GM18951 (cell line): ENCODE measurements around the gene MAML2.

Experiments
- POLR2A ChIP-seq: IDR thresholded peaks from 4 replicates; pipeline ENCODE4 v1.6.1; 2011; ENCODE audit warnings: mild to moderate bottlenecking; ENCODE audit not compliant: insufficient read length, insufficient read depth; ENCODE audit errors: extremely low read depth
- in situ Hi-C: fragments of 300-500 bp; cut with MboI; formaldehyde crosslinking; loops from one replicate; pipeline ENCODE4 v1.12.0; 2022; ENCODE audit warnings: low sequenced_read_pairs, mixed read lengths, inconsistent platforms; ENCODE audit not compliant: unreplicated experiment

Gene MAML2

DNA sequence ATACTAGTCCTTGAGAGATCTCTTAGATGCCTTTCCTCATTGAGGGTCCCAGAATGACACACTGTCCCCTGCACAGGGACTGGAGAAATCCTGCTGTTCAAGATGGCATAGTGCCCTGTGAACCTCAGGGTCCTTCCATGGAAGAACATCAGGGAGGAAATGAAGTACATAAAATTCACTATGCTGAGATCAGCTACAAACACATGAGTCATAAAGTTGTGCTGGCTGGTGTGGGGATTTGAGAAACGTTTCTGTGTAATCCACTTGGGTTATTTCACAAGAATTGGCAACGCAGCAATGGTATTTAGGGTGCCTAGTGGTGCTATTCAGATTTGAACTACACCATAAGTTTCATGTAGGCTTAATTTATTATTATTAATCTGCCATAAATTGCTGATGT lies 174.4 kb downstream of the MAML2 start:
- TF ChIP-seq POLR2A = no peak
- in situ Hi-C loops = no loop called here

GRCh38 chr11:96167787-96168186 lies 175.2 kb downstream of the MAML2 start:
- in situ Hi-C loops = no loop called here
- TF ChIP-seq POLR2A = no peak

- in situ Hi-C loops = no loop called here
- no peak for TF ChIP-seq POLR2A
Measured at GRCh38 chr11:96167203-96167758, 175.7 kb downstream of the MAML2 start.

DNA sequence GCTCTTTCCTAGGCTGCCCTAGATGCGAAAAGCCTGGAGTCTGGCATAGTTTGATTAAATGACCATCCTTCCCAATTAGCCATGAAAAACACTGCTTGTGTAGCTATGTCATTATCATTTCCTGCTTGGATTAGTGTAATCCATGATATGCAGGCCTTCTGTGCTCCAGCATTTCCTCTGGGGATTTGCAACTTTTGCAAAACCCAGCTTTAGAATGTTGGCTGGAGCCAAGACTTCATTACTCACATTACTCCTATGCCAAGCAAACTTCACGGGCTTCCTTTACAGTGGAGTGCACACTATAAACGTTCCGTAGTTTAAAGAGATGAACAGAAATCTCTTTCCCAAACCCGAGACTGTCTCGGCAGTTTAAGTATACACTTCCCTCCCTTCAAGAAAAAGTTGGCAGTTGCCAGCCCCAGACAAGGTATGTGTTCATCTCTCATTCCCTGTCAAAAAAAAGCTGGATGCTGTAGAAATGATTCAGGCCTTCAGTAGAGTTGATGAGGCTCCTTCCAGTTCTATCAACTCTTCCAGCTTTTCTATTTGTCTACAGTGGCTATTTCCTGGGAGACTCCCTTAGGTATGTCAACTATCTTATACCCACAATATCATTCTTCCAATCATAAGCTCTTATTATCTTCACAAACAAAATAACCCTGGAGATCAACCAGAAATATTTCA lies 180.0 kb downstream of the MAML2 start:
- in situ Hi-C loops = no loop called here
- TF ChIP-seq POLR2A = no peak

DNA sequence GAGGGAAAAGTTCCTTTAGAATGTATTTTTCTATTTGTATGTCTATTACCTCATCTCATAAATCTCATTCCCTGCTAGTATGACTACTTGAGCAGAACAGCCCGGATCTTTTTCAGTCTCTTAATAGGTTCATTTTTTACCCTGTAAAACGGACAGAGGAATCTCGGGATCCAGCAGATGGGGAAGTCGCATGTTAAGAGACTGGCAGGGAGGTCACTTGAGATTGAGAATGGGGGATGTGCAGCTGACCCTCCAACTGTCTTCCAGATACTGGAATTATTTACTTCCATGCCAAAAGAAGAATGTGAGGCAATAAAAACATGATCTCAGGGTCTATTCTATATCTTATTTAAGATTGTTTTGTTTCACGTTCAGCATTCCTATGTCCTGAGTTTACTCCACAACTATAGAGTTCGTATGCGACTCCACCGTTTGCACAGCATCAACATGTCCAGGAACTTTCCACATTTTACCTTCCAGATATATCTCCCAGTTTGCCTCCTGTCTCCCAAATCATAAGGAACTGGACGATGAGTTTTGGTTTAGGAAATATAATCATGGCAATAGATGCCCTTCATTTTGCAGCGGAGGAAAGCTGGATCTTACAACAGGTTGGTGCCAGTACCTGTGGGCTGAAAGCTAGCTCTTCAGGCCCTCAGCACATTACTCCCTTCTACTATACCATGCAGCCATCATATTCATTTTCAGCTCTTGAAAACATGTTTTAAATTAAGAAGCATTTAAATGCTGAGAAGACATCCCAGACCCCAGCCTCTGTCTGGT lies 181.5 kb downstream of the MAML2 start:
- in situ Hi-C loops = no loop called here
- no peak for TF ChIP-seq POLR2A

DNA sequence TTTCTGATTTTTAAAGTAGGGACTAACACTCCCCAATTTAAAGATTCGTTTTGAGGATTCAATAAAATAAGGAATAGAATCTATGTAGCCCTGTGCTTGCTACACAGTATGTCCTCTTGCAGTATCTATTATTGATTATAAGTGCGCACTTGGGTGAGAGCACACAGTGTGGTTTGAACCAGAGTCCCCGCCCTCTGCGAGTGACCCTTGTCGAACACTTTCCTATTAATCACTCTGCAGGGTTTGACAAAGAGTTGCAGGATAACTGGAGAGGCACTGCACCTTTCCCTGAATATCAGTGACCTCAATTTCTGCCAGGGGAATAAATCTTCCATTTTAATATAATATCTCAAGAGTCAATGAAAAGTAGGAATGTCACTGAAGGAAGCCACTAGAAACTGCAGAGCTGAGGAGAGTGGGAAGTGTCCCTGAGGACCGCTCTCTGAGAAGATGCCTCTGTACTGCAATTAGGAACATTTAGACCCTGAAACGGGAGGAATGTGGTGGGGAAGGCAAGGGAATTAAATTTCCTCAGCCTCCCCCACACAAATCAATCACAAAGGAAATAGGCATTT lies 182.2 kb downstream of the MAML2 start:
- in situ Hi-C loops = no loop called here
- no peak for TF ChIP-seq POLR2A

DNA sequence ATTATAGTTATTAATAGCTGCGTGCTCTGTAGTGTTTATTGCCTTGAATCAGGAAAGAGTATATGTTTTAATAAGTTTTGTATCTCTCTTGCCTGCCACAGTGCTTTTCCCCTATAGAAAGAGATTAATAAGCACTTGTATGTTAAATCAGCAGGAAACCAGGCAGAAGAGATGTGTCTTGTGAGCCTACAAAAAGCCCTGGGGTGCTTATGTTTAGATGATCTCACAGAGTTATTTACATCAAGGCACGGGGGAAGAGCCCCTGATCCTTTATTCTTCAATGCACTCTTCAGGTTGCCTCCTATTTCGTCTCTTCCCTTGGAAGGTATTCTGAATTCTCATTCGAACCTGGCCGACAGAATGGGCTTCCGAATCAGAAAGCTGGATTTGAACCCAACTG lies 183.0 kb downstream of the MAML2 start:
- in situ Hi-C loops = no loop called here
- no peak for TF ChIP-seq POLR2A

DNA sequence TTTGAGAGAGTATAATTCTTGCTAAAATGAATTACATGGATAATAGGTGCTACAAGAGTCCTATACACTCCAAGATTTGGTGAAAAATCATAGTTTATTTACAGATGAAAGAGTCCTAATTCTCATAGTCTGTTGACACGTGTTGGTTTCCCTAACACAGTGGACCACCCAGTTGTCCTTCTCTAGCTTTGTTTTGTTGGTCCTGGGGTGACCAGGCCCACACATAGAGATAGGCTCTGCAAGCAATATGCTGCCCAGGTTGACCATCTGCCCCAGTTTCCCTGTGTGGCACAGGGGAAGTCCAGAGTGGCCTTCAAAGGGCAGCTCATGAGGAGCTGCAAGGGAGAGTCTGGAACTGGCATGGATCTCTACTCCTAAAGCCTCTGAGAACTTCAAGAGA lies 184.9 kb downstream of the MAML2 start:
- no peak for TF ChIP-seq POLR2A
- in situ Hi-C loops = no loop called here

GRCh38 chr11:96157517-96157873 lies 185.5 kb downstream of the MAML2 start:
- no peak for TF ChIP-seq POLR2A

GRCh38 chr11:96156379-96156722 lies 186.6 kb downstream of the MAML2 start:
- in situ Hi-C loops = no loop called here

More at GRCh38 chr11:96157517-96157873, 185.5 kb downstream of the MAML2 start:
- in situ Hi-C loops = no loop called here

DNA sequence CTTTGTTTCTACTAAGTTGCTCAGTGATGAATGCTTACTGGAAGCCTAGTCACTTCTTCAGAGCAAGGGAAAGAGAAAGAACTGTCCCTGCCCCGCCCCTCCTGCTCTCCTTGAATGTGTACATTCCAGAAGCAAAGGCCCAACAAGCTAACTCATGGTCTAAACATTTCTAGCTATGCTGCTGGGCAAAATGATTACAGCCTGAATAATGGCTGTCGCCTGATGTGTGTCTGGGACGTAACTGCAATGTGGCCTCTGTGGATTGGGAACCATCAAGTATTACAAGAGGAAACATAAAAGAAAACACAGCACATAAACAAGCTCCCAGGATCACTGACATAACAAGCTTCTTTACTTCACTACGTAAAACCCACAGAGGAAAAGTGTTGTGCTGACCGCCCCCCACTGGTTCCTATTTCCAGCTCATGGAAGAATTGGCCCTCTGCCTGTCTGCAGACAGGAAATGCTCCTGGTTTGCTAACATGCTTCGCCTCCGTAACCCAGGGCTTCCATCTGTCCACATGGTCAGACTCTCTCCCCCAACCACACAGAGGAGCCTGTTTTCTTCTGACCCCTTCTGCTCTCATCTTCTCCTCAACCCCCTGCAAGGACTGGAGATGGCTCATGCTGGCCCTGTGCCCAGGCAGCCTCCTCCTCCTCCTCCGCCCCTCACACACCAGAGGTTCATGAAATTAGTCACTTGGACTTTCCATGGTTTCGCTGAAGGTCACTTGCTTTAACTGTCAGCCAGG lies 187.2 kb downstream of the MAML2 start:
- TF ChIP-seq POLR2A = no peak
- in situ Hi-C loops = no loop called here

More at GRCh38 chr11:96156379-96156722, 186.6 kb downstream of the MAML2 start:
- no peak for TF ChIP-seq POLR2A

GRCh38 chr11:96154802-96155520 lies 188.0 kb downstream of the MAML2 start:
- TF ChIP-seq POLR2A = no peak
- in situ Hi-C loops = no loop called here

DNA sequence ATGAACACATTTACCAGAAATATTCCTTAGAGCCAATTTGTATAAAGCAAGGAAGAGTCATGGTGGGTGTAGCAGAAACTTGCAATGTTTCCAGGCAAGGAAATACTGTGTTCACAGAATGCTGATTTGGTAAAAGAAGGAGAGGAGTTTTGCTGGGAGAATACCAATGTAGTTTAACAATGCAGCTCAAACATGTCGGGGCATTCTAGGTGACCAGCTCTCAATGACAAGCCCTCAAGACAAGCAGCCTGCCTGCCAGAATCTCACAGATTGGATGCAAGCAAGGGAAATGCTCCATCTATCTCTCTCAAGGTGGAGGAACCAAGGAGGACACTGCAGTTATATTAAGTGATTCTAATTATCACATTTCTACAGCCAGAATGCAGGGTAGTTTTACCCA lies 190.4 kb downstream of the MAML2 start:
- in situ Hi-C loops = no loop called here
- no peak for TF ChIP-seq POLR2A

DNA sequence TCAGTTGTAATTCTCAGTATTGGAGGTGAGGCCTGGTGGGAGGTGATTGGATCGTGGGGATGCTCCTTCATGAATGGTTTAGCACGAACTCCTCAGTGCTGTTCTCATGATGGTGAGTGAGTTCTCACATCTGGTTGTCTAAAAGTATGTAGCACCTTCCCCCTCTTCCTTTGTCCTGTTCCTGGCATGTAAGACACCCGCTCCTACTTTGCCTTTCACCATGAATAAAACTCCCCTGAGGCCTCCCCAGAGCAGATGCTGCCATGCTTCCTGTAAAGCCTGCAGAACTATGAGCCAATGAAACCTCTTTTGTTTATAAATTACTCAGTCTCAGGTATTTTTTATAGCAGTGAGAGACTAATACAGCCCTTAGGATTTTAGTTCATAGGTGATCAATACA lies 191.5 kb downstream of the MAML2 start:
- no peak for TF ChIP-seq POLR2A
- in situ Hi-C loops = no loop called here
